Mucosa of rectum (tissue), 2 donors: ENCODE data around the gene R3HCC1L.
A peak's percentile ranks its signal among the peaks of the same experiment; 100 is the strongest.
"Not testable (repeated sequence)": the region's sequence is repeated elsewhere in the genome, so short reads cannot be mapped to it uniquely, and the experiment has no call there.

ENCODE experiments used
- H3K27ac ChIP-seq, 2 donors: one replicate each; pipeline ENCODE4 v1.7.0; 2013; ENCODE audit warnings: inconsistent platforms in 2 of 2, low read depth in 2 of 2, low read length in 2 of 2
- H3K27me3 ChIP-seq, 2 donors: one replicate each; pipeline ENCODE4 v1.7.0; 2013; ENCODE audit warnings: low read length in 2 of 2; ENCODE audit not compliant: control insufficient read depth in 2 of 2, insufficient read depth in 2 of 2
- H3K36me3 ChIP-seq, 2 donors: one replicate each; pipeline ENCODE4 v1.7.0; 2013; ENCODE audit warnings: low read length in 2 of 2; ENCODE audit not compliant: control insufficient read depth in 2 of 2, insufficient read depth in 2 of 2
- H3K4me1 ChIP-seq, 2 donors: one replicate each; pipeline ENCODE4 v1.7.0; 2013; ENCODE audit warnings: low read length in 2 of 2, mild to moderate bottlenecking in 1 of 2; ENCODE audit not compliant: control insufficient read depth in 2 of 2, insufficient read depth in 2 of 2
- H3K4me3 ChIP-seq, 2 donors: one replicate each; pipeline ENCODE4 v1.7.0; 2013; ENCODE audit warnings: low read length in 2 of 2
- H3K9ac ChIP-seq, 2 donors: one replicate each; pipeline ENCODE4 v1.7.0; 2013; ENCODE audit warnings: low read length in 2 of 2, low read depth in 1 of 2, mild to moderate bottlenecking in 1 of 2
- H3K9me3 ChIP-seq, 2 donors: one replicate each; pipeline ENCODE4 v1.7.0; 2013; ENCODE audit warnings: low read length in 2 of 2; ENCODE audit not compliant: control insufficient read depth in 2 of 2
- donor health status: healthy.
- donor health status: Normal muscosa, but diverticular disease.

Gene R3HCC1L

GRCh38 chr10:98128802-98129201 lies 5.7 kb upstream of the R3HCC1L start:
- H3K36me3 ChIP-seq = no peaks in the 10 kb centered on the region
- peak overlapping the region in 1 of 2 donors; percentile 27 for H3K4me3 ChIP-seq
- no peaks in the 10 kb centered on the region for H3K27me3 ChIP-seq
- peaks cover 0 to 2% of the 10 kb centered on the region in 2 donors for H3K9me3 ChIP-seq
- H3K9ac ChIP-seq = peak overlapping the region in 1 of 2 donors; percentile 28
- H3K27ac ChIP-seq = peak overlapping the region; percentile 58 to 62
- peaks cover 5 to 8% of the 10 kb centered on the region in 2 donors for H3K4me1 ChIP-seq

GRCh38 chr10:98131619-98132018 lies 2.8 kb upstream of the R3HCC1L start:
- Histone ChIP-seq H3K4me3 (no peak overlapping the region), H3K9ac (no peak overlapping the region), H3K36me3 (no peaks in the 10 kb centered on the region), H3K27me3 (no peaks in the 10 kb centered on the region), H3K27ac (no peak overlapping the region), H3K4me1 (peaks cover 5 to 12% of the 10 kb centered on the region in 2 donors), H3K9me3 (no peaks in the 10 kb centered on the region)

GRCh38 chr10:98133075-98133752 lies 1.2 kb upstream of the R3HCC1L start:
- H3K27me3 ChIP-seq, H3K9me3 ChIP-seq, H3K4me3 ChIP-seq, H3K9ac ChIP-seq, H3K36me3 ChIP-seq: not testable (repeated sequence)
- Histone ChIP-seq H3K4me1 (peaks cover under 1 to 12% of the 10 kb centered on the region in 2 donors), H3K27ac (peak overlapping the region in 1 of 2 donors; percentile 91)

GRCh38 chr10:98134117-98134430 lies 383 bp upstream of the R3HCC1L start:
- H3K27me3 ChIP-seq = no peaks in the 10 kb centered on the region
- H3K4me1 ChIP-seq = peaks cover 0 to 8% of the 10 kb centered on the region in 2 donors
- peak overlapping the region; percentile 81 to 97 for H3K4me3 ChIP-seq
- H3K9me3 ChIP-seq = no peaks in the 10 kb centered on the region
- H3K9ac ChIP-seq = peak overlapping the region; percentile 92 to 94
- no peaks in the 10 kb centered on the region for H3K36me3 ChIP-seq
- H3K27ac ChIP-seq = peak overlapping the region; percentile 88 to 91

- Histone ChIP-seq H3K9me3 (no peaks in the 10 kb centered on the region), H3K9ac (peak overlapping the region; percentile 92 to 94), H3K4me3 (peak overlapping the region; percentile 81 to 97), H3K4me1 (peaks cover 5 to 8% of the 10 kb centered on the region in 2 donors), H3K27me3 (no peaks in the 10 kb centered on the region), H3K27ac (peak overlapping the region; percentile 88 to 91), H3K36me3 (no peaks in the 10 kb centered on the region)
These were observed 904 bp downstream of the R3HCC1L start for GRCh38 chr10:98135222-98135899.

GRCh38 chr10:98136775-98137174 lies 2.3 kb downstream of the R3HCC1L start:
- not testable (repeated sequence) for H3K27me3 ChIP-seq, H3K27ac ChIP-seq, H3K4me3 ChIP-seq, H3K36me3 ChIP-seq, H3K9ac ChIP-seq, H3K9me3 ChIP-seq
- H3K4me1 ChIP-seq = peaks cover 5 to 12% of the 10 kb centered on the region in 2 donors

- Histone ChIP-seq H3K9ac (no peak overlapping the region), H3K4me1 (peaks cover 5 to 12% of the 10 kb centered on the region in 2 donors), H3K36me3 (no peaks in the 10 kb centered on the region), H3K27me3 (no peaks in the 10 kb centered on the region), H3K9me3 (no peaks in the 10 kb centered on the region), H3K27ac (no peak overlapping the region), H3K4me3 (no peak overlapping the region)
These were observed 3.6 kb downstream of the R3HCC1L start for GRCh38 chr10:98138031-98138430.

- no peaks in the 10 kb centered on the region for H3K27me3 ChIP-seq
- H3K4me1 ChIP-seq = peaks cover 5 to 7% of the 10 kb centered on the region in 2 donors
- H3K9me3 ChIP-seq = no peaks in the 10 kb centered on the region
- no peak overlapping the region for H3K27ac ChIP-seq
- H3K9ac ChIP-seq = no peak overlapping the region
- H3K36me3 ChIP-seq = no peaks in the 10 kb centered on the region
- no peak overlapping the region for H3K4me3 ChIP-seq
These were observed 5.0 kb downstream of the R3HCC1L start for GRCh38 chr10:98139431-98139830.

GRCh38 chr10:98141484-98142073 lies 7.1 kb downstream of the R3HCC1L start:
- Histone ChIP-seq H3K4me1 (peaks cover 5 to 7% of the 10 kb centered on the region in 2 donors), H3K27me3 (no peaks in the 10 kb centered on the region)

GRCh38 chr10:98144985-98145384 lies 10.5 kb downstream of the R3HCC1L start:
- Histone ChIP-seq H3K27ac (no peak overlapping the region), H3K4me1 (peaks cover 0 to 5% of the 10 kb centered on the region in 2 donors), H3K9me3 (no peaks in the 10 kb centered on the region), H3K27me3 (no peaks in the 10 kb centered on the region), H3K36me3 (no peaks in the 10 kb centered on the region), H3K9ac (no peak overlapping the region), H3K4me3 (no peak overlapping the region)

More at GRCh38 chr10:98141484-98142073, 7.1 kb downstream of the R3HCC1L start:
- Histone ChIP-seq H3K4me3 (no peak overlapping the region), H3K27ac (no peak overlapping the region), H3K9ac (no peak overlapping the region), H3K36me3 (no peaks in the 10 kb centered on the region), H3K9me3 (no peaks in the 10 kb centered on the region)
